Thoracic aorta (tissue), 2 donors: Measurements from ENCODE around the gene MAP3K2. TPM values are rescaled to one million over a fixed set of nuclear protein-coding genes. Genes with fewer than 3 reads are reported as not detected.

ENCODE experiments used
- ATAC-seq: fragments of 150-250 bp; one replicate; pipeline ENCODE4 v1.8.0; 2017; ENCODE audit warnings: low read depth; ENCODE audit not compliant: insufficient number of reproducible peaks, low FRiP score
- DNase-seq: peaks from one replicate; pipeline ENCODE4 v3.0.0-alpha.2; 2020; ENCODE audit warnings: low spot score
- H3K27ac ChIP-seq, 2 donors: fragments of 200-600 bp; sonication (generic); 1 replicate in 1 of 2; 2 replicates in 1 of 2; pipeline ENCODE4 v1.5.1; 2016; ENCODE audit warnings: mild to moderate bottlenecking in 2 of 2, moderate library complexity in 2 of 2
- H3K27me3 ChIP-seq: fragments of 200-600 bp; sonication (generic); replicated peaks from 2 replicates; pipeline ENCODE4 v1.6.0; 2016; ENCODE audit warnings: mild to moderate bottlenecking; ENCODE audit not compliant: insufficient read depth
- H3K36me3 ChIP-seq: fragments of 200-600 bp; sonication (generic); one replicate; pipeline ENCODE4 v1.5.1; 2016
- H3K4me1 ChIP-seq, 2 donors: fragments of 200-600 bp; sonication (generic); 1 replicate in 1 of 2; 2 replicates in 1 of 2; pipeline versions ENCODE4 v1.5.1 to v1.6.0; 2016; ENCODE audit warnings: low read depth in 2 of 2, mild to moderate bottlenecking in 1 of 2; ENCODE audit not compliant: control insufficient read depth in 1 of 2
- H3K4me3 ChIP-seq: fragments of 200-600 bp; sonication (generic); 2 replicates; pipeline ENCODE4 v1.5.1; 2016; ENCODE audit warnings: mild to moderate bottlenecking
- H3K9me3 ChIP-seq: fragments of 200-600 bp; sonication (generic); 2 replicates; pipeline ENCODE4 v1.5.1; 2016
- total RNA-seq, 2 donors: library from RNA; depleted of rRNA; stranded (reverse); fragments of >200 nt; gene quantifications; one replicate each; pipeline versions ENCODE4 v1.1.0 to v1.2.3, GENCODE V29; 2016
- TF ChIP-seq, protein P1 (sequence below): fragments of 200-600 bp; sonication (generic); IDR thresholded peaks from one replicate; pipeline ENCODE4 v1.5.1; 2019; ENCODE audit warnings: antibody characterized with exemption

Gene MAP3K2
- total RNA-seq, 2 donors from 2014 or later, result 67.9 to 107 TPM

DNA sequence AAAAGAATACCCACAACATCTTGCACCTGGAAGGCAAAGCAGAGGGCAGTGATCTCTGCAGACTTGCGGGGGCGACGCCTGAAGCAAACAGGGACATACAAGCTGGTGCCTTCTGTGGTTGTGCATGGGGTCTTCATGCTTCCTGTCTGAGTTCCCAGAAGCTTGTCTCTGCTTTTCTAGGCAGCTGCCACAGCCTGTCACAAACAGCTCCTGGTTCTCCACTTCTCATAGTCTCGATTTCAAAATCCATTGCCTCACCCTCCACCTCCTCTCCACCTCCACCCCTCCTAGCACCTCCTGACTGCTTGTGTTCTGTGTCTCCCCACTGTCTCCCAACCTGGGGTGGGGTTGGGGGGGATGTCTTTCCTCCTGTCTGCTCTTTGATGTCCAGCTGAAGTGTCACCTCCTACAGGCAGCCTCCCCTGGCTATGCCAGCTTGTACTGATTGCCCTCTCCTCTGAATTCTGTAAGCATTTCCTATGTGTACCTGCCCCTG is 28.8 kb upstream of the MAP3K2 start:
- DNase-seq (no peak), ATAC-seq (no peak)
- Histone ChIP-seq H3K4me3 (peak overlapping the region; percentile 74), H3K27ac (no peak overlapping the region), H3K9me3 (no peaks in the 10 kb centered on the region), H3K36me3 (no peaks in the 10 kb centered on the region), H3K4me1 (peaks cover 32 to 57% of the 10 kb centered on the region in 2 donors), H3K27me3 (no peaks in the 10 kb centered on the region)
- TF ChIP-seq, protein P1, sequence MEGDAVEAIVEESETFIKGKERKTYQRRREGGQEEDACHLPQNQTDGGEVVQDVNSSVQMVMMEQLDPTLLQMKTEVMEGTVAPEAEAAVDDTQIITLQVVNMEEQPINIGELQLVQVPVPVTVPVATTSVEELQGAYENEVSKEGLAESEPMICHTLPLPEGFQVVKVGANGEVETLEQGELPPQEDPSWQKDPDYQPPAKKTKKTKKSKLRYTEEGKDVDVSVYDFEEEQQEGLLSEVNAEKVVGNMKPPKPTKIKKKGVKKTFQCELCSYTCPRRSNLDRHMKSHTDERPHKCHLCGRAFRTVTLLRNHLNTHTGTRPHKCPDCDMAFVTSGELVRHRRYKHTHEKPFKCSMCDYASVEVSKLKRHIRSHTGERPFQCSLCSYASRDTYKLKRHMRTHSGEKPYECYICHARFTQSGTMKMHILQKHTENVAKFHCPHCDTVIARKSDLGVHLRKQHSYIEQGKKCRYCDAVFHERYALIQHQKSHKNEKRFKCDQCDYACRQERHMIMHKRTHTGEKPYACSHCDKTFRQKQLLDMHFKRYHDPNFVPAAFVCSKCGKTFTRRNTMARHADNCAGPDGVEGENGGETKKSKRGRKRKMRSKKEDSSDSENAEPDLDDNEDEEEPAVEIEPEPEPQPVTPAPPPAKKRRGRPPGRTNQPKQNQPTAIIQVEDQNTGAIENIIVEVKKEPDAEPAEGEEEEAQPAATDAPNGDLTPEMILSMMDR, result no peak

DNA sequence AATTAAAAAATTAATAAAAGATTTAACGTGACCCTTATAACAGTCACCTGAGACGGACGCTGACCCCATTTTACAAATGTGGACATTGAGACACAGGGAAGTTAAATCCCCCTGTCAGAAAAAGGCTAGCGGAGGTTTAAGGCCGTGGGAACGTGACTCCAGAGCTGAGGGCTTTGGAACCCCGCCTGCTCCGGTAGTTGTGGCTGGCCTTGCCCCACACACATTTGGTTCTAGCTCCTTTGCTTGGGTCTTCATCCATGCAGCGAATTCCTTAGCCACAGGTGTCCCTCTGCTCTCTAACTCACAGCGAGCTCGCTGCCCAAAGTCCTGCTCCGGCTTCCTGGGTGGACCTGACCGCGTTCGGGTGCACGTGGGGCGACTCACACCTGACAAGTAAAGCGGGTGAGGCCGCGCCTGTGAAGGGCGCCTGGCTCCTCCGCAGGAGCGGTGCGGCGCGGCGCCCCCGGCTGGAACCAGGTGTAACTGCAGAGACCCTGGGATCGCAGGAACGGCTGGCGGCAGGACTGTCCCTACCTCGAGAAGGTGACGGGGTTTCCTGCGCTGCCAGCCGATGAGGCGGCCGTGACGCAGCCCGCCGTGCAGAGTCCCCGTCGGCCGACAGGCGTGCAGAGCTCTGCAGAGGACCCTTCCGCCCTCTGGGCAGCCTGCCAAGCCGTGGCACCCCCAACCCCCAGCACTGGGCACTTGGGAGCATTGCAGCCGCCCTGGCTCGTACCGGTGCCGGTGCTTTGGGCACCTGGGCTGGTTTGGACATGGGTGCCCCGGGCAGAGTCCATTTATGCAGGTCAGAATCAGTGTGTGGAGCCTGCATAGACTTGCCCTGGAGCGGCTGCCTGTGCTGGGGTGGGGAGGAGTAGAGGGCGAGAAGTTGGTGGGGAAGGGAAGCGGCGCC is 28.1 kb upstream of the MAP3K2 start:
- Histone ChIP-seq H3K4me3 (peak overlapping the region; percentile 74), H3K27ac (no peak overlapping the region), H3K9me3 (no peaks in the 10 kb centered on the region), H3K27me3 (no peaks in the 10 kb centered on the region), H3K4me1 (peaks cover 39 to 64% of the 10 kb centered on the region in 2 donors), H3K36me3 (no peaks in the 10 kb centered on the region)
- ATAC-seq (no peak), DNase-seq (no peak)
- TF ChIP-seq, protein P1, result peak; percentile 53

DNA sequence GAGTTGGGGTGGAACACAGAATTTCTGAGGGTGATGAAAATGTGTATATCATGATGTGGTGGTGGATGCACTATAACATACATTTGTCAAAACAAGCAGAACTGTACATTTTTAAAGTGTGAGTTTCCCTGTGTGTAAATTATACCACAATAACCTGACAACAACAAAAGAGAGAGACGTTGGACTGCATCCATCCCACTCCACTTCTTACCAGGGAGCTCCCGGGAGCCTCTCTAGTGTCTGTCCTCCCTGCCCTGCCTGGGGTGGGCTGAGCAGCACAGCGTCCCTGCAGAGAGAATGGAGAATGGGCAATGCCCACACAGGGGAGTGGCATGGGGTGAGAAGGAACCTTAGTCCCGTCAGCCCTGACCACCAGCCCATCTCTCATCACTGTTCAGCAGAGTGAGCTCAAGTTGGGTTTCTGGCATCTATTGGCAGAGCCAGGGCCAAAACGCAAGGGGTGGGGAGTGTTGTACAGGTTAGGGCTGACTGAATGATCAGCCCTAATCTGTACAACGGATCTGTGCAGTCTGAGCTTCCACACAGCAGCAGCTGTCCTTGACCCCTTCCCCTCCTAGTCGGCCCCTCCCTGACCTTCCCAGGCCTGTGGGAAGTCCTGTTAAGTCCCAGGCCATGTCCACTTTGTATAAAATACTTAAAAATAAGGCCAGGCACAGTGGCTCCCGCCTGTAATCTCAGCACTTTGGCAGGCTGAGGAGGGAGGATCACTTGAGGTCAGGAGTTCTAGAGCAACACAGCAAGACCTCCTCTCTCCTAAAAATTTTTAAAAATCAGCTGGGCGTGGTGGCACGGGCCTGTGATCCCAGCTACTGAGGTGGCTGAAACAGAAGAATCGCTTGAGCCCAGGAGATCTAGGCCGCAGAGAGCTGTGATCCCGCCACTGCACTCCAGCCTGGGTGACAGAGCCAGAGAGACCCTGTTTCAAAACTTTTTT is 27.1 kb upstream of the MAP3K2 start:
- Histone ChIP-seq H3K4me1 (peaks cover 45 to 71% of the 10 kb centered on the region in 2 donors), H3K9me3 (no peaks in the 10 kb centered on the region), H3K4me3 (no peak overlapping the region), H3K27me3 (no peaks in the 10 kb centered on the region), H3K36me3 (no peaks in the 10 kb centered on the region), H3K27ac (no peak overlapping the region)
- TF ChIP-seq, protein P1, result no peak
- DNase-seq, result no peak
- no peak for ATAC-seq

GRCh38 chr2:127413782-127414637 is 26.2 kb upstream of the MAP3K2 start:
- peak overlapping the region in 1 of 2 donors; percentile 43 for H3K27ac ChIP-seq
- TF ChIP-seq, protein P1, result no peak

More at GRCh38 chr2:127413782-127414637, 26.2 kb upstream of the MAP3K2 start:
- H3K4me3 ChIP-seq, result no peak overlapping the region
- H3K27me3 ChIP-seq, result no peaks in the 10 kb centered on the region
- no peaks in the 10 kb centered on the region for H3K9me3 ChIP-seq
- H3K4me1 ChIP-seq, result peaks cover 47 to 66% of the 10 kb centered on the region in 2 donors
- DNase-seq (no peak), ATAC-seq (no peak)
- no peaks in the 10 kb centered on the region for H3K36me3 ChIP-seq
